Measurements from ENCODE around the gene ADH1B. TPM values are rescaled to one million over a fixed set of nuclear protein-coding genes. Genes with fewer than 3 reads are reported as not detected.
"Not testable (repeated sequence)": the region's sequence is repeated elsewhere in the genome, so short reads cannot be mapped to it uniquely, and the experiment has no call there.

The ADH1B gene
- total RNA-seq, result 12.5 TPM

DNA sequence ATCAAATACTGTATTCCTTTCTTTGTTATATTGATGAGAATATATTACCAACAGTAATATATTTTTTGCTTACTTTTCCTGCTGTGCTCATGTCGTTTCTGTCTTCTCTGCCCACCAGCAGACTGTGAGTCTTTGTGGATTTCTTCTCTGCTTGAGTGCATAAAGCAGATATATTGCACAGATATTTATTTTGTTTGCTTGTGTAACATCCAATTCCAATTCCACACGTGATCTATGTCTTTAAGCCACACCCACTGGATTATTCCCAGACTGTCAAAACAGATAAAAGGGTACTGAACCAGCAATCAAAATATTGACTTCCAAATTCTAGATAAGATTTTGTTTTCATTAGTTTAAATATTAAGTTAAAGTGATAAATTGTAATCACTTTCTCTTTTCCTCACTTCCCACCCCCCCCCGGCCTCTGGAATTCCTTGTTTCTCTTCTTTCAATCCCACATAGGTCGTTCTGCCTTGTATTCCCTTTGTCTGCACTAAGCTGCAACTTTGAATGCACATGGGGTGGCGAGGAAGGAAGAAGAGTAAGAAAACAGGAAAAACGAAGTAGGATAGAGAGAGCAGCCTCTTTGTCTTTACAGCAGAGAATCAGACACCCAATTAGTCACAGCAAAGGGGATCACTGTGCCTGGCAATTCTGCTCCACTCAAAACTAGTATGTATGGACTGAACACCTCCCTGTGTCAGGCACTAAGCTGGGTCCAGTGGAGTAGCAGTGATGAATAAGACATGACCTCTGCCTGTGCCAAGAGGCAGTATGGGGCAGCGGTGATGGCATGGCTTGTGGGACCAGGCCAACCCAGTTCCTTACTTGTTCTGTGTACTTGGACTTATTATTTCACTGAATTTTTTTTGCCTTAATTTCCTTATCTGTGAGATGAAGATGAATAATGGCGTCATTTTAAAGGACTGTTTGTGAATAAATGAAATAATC is at the start of gene ADH1B:
Gene ADH1B (minus strand): TSS at position 161 of the 951 bp plus-strand sequence. CDS start 70 bp downstream, at position 91.
- no peak for DNase-seq

DNA sequence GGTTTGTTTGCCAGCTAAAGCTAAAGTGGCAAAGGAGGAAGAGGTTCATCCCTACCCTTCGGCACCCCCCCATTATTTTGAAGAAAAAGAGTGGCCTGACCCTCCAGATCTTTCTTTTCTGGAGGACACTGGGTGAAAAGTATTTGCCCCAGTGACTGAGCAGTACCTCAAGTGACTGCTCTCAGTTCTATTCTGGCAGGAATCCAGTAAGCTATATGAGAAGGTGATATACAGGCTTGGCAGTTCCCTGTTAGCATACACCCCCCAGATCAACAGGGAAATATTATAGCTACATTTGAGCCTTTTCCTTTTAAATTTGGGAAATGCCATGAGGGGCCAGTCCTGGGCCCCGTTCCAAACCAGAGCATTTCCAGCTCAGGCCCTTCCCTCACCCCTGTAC is 46.6 kb upstream of the ADH1B start:
- not testable (repeated sequence) for DNase-seq

GRCh38 chr4:99366491-99366890 is 45.3 kb upstream of the ADH1B start:
- no peak for DNase-seq

DNA sequence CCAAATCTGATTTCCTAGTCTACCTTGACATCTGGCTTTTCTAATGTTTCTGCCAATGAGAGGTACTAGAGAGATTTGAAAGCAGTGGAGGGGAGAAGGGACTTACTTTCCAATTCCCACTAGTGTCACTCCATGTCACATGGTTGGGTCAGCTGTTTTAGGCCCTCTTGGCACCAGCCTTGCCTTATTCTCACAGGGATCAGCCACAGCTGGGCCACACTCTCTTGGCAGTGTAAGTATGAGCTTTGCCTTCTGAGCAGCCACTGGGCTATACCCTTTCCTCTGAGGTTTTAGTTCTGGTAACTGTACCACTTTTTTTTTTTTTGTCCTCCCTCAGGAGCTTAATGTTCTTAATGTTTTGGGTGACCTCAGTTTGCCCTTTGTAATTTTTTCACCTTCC is 41.6 kb upstream of the ADH1B start:
- peak; percentile 32 for DNase-seq

- DNase-seq, result no peak
These were observed 40.7 kb upstream of the ADH1B start for GRCh38 chr4:99361899-99362275.

GRCh38 chr4:99361268-99361898 is 40.2 kb upstream of the ADH1B start:
- DNase-seq, result no peak

- DNase-seq, result no peak
These were observed 38.4 kb upstream of the ADH1B start for GRCh38 chr4:99359480-99360204.

DNA sequence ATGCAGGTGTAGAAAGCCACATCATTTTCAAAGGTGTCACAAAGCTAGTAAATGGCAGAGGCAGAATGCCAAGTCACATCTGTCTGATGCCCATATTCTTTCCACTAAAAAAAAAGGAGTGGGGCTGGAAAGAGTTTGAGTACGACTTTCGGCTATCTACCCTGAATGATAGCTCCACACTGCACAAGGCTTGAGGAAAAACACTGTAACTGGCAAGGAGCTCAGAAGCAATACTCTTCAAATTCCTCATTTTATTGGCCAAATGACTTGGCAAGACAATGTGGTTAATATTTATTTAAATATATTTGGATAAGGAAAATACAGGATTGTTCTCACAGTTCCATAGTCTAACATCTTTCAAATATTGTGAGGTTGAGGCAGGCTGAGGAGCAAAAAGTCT is 36.7 kb upstream of the ADH1B start:
- no peak for DNase-seq

- no peak for DNase-seq
These were observed 35.8 kb upstream of the ADH1B start for GRCh38 chr4:99356992-99357391.

- not testable (repeated sequence) for DNase-seq
These were observed 34.9 kb upstream of the ADH1B start for GRCh38 chr4:99356149-99356548.

DNA sequence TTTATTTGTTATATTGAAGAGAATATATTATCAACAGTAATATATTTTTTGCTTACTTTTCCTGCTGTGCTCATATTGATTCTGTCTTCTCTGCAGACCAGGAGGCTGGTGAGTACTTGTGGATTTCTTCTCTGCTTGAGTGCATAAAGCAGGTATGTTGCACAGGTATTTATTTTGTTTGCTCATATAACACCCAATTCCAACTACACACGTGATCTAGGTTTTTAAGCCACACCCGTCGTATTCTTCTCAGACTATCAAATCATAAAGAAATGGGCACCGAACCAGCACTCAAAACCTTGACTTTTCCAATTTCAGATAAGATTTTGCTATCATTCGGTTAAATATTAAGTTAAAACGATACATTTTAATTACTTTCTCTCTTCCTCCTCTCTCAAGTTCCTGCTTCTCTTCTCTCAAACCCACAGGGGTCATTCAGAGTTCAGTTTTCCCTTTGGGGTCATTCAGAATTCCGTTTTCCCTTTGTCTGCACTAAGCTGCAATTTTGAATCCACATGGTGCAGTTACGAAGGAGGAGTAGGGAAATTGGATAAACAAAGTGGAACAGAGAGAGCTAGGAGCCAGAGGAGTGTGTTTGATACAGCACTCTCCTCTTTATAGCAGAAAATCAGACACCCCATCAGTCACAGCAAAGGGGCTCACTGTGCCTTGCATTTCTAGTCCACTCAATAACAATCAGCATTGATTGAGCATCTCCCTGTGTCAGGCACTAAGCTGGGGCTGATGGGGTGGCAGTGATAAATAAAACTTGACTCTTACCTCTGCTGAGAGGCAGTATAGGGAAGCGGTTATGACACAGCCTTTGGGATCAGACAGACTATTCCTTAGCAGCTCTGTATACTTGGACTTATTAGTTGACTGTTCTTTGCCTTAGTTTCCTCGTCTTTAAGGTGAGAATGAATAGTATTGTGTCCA is 31.7 kb upstream of the ADH1B start, which contains the start of gene ADH1C:
Gene ADH1C (minus strand): TSS at position 145 of the 936 bp plus-strand sequence. CDS start 71 bp downstream, at position 74.
- DNase-seq, result peak; percentile 50

- no peak for DNase-seq
These were observed 30.3 kb upstream of the ADH1B start for GRCh38 chr4:99351487-99351886.

DNA sequence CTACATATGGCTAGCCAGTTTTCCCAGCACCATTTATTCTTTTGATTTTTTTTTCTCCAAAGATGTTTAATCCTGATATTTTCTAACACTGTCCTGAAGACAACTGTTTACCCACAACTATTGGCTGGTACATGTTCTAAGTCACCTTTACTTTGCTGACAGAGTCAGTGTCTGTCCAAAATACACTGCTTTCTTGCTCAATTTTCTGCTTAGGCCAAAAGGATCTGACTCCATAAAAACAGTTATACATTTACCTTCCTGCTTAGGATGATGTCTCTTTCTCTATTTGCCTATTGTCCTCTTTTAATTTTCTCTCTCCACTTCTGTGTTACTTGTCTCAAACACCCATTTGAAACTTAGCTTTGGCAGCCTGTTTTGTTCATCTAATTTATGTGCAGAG is 28.1 kb upstream of the ADH1B start:
- DNase-seq, result no peak

- DNase-seq, result not testable (repeated sequence)
These were observed 21.4 kb upstream of the ADH1B start for GRCh38 chr4:99342624-99343023.

DNA sequence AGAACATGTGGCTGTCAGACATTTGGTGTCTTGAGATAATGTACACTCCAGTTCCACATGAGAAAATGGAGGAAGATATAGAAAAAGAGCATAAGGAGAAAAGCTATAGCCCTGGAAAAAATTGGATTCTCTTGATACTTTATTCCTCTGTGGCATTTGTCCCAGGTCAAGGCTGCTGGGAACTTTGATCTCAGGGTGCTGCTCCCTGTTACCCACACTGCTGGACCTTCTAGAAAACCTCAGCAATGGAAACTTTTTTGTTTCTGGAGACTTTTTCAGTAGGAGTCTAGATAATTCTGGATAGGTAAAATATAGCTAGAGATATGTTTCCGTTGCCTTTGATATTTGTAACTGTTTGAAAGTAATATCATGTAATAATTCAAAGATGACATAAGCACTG is 20.2 kb upstream of the ADH1B start:
- no peak for DNase-seq

GRCh38 chr4:99339172-99339571 is 18.0 kb upstream of the ADH1B start:
- DNase-seq, result no peak

GRCh38 chr4:99336553-99336952 is 15.4 kb upstream of the ADH1B start:
- DNase-seq, result no peak

DNA sequence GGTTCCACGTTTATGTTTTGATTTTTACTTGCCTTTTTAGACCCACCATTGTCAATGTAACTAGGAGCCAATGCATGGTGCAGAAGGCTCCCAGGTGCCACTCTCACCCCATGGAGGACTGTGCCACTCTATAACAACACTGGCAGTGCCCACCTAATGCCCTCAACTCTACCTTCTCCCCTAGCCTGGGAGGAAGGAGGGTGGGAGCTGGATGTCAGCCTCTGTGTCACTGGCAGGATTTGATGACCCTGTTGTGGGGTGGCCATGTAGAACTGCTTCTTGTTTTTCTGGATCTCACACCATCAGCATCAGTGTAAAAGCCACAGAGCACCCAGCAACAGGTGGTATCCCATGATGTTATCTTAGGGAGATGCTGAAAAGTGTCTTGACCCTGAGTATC is 13.7 kb upstream of the ADH1B start:
- DNase-seq, result no peak

- DNase-seq, result no peak
These were observed 9.4 kb upstream of the ADH1B start for GRCh38 chr4:99330648-99331047.

DNA sequence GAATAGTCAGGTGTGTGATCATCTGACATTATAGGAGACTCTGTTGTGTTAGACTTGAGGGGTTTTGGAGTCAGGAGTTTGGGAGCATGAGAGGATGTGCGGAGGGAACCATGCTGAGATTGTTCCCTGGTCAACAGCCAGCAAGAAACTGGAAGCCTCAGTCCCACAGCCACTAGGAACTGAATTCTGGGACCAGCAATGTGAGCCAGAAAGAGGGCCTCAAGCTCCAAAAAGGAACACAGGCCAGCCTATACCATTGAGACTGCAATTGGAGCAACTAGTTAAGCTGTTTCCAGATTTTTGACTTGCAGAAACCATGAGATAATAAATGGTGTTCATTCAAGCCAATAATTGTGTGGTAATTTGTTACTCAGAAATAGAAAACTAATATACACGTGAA is 8.7 kb upstream of the ADH1B start:
- DNase-seq, result no peak

DNA sequence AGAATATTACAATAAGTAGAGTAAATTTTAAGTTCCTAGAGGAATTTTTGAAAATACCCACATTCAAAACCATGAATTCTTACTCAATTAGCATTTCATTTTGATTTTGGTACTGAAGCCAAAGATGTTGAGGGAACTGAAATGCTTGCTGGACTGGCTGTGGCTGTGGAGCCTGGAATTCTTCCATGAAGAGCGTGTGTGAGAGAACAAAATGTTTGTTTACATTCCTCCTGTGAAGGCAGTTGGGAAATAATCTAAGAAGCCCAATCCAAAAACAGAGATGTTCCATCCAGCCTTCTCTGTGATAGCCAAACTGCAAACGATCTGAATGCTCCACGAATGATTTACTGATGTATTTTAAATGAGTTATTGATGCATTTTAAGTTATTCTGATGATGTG is 3.8 kb upstream of the ADH1B start:
- peak; percentile 88 for DNase-seq

DNA sequence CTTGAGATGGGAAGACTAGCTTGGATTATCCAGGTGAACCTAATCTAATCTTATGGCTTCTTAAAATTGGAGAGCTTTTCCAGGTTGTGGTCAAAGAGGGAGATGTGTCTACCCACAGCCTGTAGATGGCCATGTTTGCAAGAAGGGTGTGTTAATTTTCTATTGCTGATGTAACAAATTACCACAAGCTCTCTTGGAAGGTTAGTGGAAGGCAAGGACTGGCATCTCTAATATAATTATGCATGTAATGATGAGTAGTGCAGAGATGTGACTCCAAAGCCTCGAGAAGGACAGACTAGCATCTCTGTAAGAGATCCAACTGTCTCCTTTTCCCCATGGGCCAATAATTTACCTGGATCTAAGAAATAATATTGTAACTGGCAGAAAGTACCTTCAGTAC is 3.2 kb upstream of the ADH1B start:
- no peak for DNase-seq

Data from tongue (tissue), 2 donors.